WTC11 (cell line): ENCODE data around the gene RNF4. TPM values are rescaled to one million over a fixed set of nuclear protein-coding genes. Genes with fewer than 3 reads are reported as not detected.

Experiments
- ATAC-seq: fragments of 200-7000 bp; cut with Tn5 transposase; 2 replicates; pipeline ENCODE4 v1.10.0; 2021; ENCODE audit warnings: mild to moderate bottlenecking, moderate library complexity
- CTCF ChIA-PET: fragments of 300-600 bp; sonication (Branson Sonifier 250); formaldehyde crosslinking; loops from one replicate; lab custom pipeline; 2021; ENCODE audit warnings: antibody characterized with exemption; lab: Charles Lee
- POLR2A ChIA-PET: fragments of 350-600 bp; sonication (Branson Sonifier 250); formaldehyde crosslinking; loops from one replicate; lab custom pipeline; 2021; ENCODE audit warnings: antibody characterized with exemption; lab: Charles Lee
- DNase-seq: peaks from one replicate; pipeline ENCODE4 v3.0.0; 2021; ENCODE audit warnings: low spot score
- H3K27ac Mint-ChIP-seq: 2 replicates; pipeline ENCODE4 v1.8.0; 2021; ENCODE audit warnings: mixed read lengths
- H3K27me3 Mint-ChIP-seq: 2 replicates; pipeline ENCODE4 v1.8.0; 2021; ENCODE audit warnings: low read depth, mild to moderate bottlenecking, moderate library complexity, mixed read lengths
- H3K36me3 Mint-ChIP-seq: 2 replicates; pipeline ENCODE4 v1.8.0; 2021; ENCODE audit warnings: mixed read lengths
- H3K4me1 Mint-ChIP-seq: 2 replicates; pipeline ENCODE4 v1.8.0; 2022; ENCODE audit warnings: mixed read lengths
- H3K4me3 Mint-ChIP-seq: 2 replicates; pipeline ENCODE4 v1.8.0; 2021; ENCODE audit warnings: mild to moderate bottlenecking, moderate library complexity, mixed read lengths
- H3K9me3 Mint-ChIP-seq: 2 replicates; pipeline ENCODE4 v1.8.0; 2021; ENCODE audit warnings: mixed read lengths
- ATF2 ChIP-seq: sonication (generic); formaldehyde crosslinking; IDR thresholded peaks from 2 replicates; pipeline ENCODE4 v1.8.1; 2022; ENCODE audit warnings: low read depth, missing genetic modification reagents, borderline replicate concordance
- CREB1 ChIP-seq: sonication (generic); formaldehyde crosslinking; IDR thresholded peaks from 2 replicates; pipeline ENCODE4 v1.8.0; 2023; ENCODE audit warnings: mild to moderate bottlenecking, missing genetic modification reagents
- E2F5 ChIP-seq: sonication (generic); formaldehyde crosslinking; IDR thresholded peaks from 2 replicates; pipeline ENCODE4 v1.8.1; 2022; ENCODE audit warnings: mild to moderate bottlenecking, moderate library complexity, missing genetic modification reagents
- ELF4 ChIP-seq: sonication (generic); formaldehyde crosslinking; IDR thresholded peaks from 2 replicates; pipeline ENCODE4 v1.8.1; 2022; ENCODE audit warnings: low read depth, mild to moderate bottlenecking, moderate library complexity, missing genetic modification reagents
- EMX1 ChIP-seq: fragments of 250-450 bp; sonication (Bioruptor Pico); IDR thresholded peaks from 2 replicates; pipeline ENCODE4 v1.8.0; 2021; ENCODE audit warnings: mild to moderate bottlenecking
- FOXJ3 ChIP-seq: sonication (generic); formaldehyde crosslinking; IDR thresholded peaks from 2 replicates; pipeline ENCODE4 v1.9.0; 2021; ENCODE audit warnings: missing genetic modification reagents, mild to moderate bottlenecking, borderline replicate concordance
- FOXK1 ChIP-seq: sonication (generic); formaldehyde crosslinking; IDR thresholded peaks from 2 replicates; pipeline ENCODE4 v1.8.0; 2022; ENCODE audit warnings: mild to moderate bottlenecking, moderate library complexity, missing genetic modification reagents
- HMGXB4 ChIP-seq: sonication (generic); formaldehyde crosslinking; IDR thresholded peaks from 2 replicates; pipeline ENCODE4 v1.8.1; 2023; ENCODE audit warnings: mild to moderate bottlenecking, moderate library complexity, missing genetic modification reagents
- MXD4 ChIP-seq: fragments of 250-450 bp; sonication (Bioruptor Pico); IDR thresholded peaks from 2 replicates; pipeline ENCODE4 v1.8.0; 2021; ENCODE audit warnings: mild to moderate bottlenecking, moderate library complexity, borderline replicate concordance
- NR2C2 ChIP-seq: sonication (generic); formaldehyde crosslinking; IDR thresholded peaks from 2 replicates; pipeline ENCODE4 v1.8.0; 2022; ENCODE audit warnings: mild to moderate bottlenecking, missing genetic modification reagents
- NR3C1 ChIP-seq: sonication (generic); formaldehyde crosslinking; conservative IDR thresholded peaks from 2 replicates; pipeline ENCODE4 v1.8.1; 2023; ENCODE audit warnings: low read depth, mild to moderate bottlenecking, missing genetic modification reagents
- USF1 ChIP-seq: sonication (generic); formaldehyde crosslinking; IDR thresholded peaks from 2 replicates; pipeline ENCODE4 v1.8.0; 2022; ENCODE audit warnings: mild to moderate bottlenecking, missing genetic modification reagents
- ZBTB21 ChIP-seq: sonication (generic); formaldehyde crosslinking; IDR thresholded peaks from 2 replicates; pipeline ENCODE4 v1.8.1; 2023; ENCODE audit warnings: mild to moderate bottlenecking, missing genetic modification reagents, borderline replicate concordance
- ZNF121 ChIP-seq: sonication (generic); formaldehyde crosslinking; IDR thresholded peaks from 2 replicates; pipeline ENCODE4 v1.8.0; 2023; ENCODE audit warnings: missing genetic modification reagents
- ZNF263 ChIP-seq: sonication (generic); formaldehyde crosslinking; IDR thresholded peaks from 2 replicates; pipeline ENCODE4 v1.8.1; 2022; ENCODE audit warnings: low read depth, mild to moderate bottlenecking, moderate library complexity, missing genetic modification reagents
- ZNF416 ChIP-seq: fragments of 250-450 bp; sonication (Bioruptor Pico); IDR thresholded peaks from 2 replicates; pipeline ENCODE4 v1.9.0; 2021; ENCODE audit warnings: mild to moderate bottlenecking, inconsistent platforms
- ZNF423 ChIP-seq: fragments of 250-450 bp; sonication (Bioruptor Pico); IDR thresholded peaks from 2 replicates; pipeline ENCODE4 v2.1.2; 2022; ENCODE audit warnings: mild to moderate bottlenecking, moderate library complexity
- ZNF425 ChIP-seq: fragments of 250-450 bp; sonication (Bioruptor Pico); conservative IDR thresholded peaks from 2 replicates; pipeline ENCODE4 v1.9.0; 2021; ENCODE audit warnings: mild to moderate bottlenecking
- total RNA-seq: library from RNA; stranded (reverse); gene quantifications from 3 replicates; pipeline ENCODE4 v1.2.3, GENCODE V29; 2021
- TF ChIP-seq, protein P1 (sequence below): sonication (generic); formaldehyde crosslinking; IDR thresholded peaks from 2 replicates; pipeline ENCODE4 v1.8.1; 2023; ENCODE audit warnings: mild to moderate bottlenecking, missing genetic modification reagents, borderline replicate concordance
- TF ChIP-seq, protein P2 (sequence below): sonication (generic); formaldehyde crosslinking; IDR thresholded peaks from 2 replicates; pipeline ENCODE4 v1.8.1; 2022; ENCODE audit warnings: mild to moderate bottlenecking, missing genetic modification reagents, moderate library complexity, borderline replicate concordance

RNF4 gene
- total RNA-seq, 1 experiment from 2014 or later: 87.3 TPM

DNA sequence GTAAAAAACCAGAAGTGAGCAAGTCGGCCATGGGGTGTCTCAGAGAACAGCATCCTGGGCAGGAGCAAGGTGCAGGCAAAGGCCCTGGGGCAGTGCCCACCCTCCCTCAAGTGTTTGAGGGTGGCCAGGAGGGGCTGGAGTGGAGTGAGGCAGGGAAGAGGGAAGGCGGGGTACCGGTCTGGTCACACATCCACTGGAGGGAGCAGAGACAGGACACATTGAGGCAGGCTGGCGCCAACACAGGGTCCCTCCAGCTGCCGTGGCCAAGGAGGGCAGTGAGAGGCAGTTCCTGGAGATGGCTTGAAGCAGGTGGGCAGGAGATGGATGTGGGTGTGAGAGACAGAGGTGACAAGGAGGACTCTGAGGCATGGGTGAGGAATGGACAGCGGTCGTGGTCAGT lies 20.3 kb upstream of the RNF4 start:
- H3K4me3 Mint-ChIP-seq: no peak overlapping the region
- no peak overlapping the region for H3K27ac Mint-ChIP-seq
- DNase-seq (no peak), ATAC-seq (no peak)
- H3K9me3 Mint-ChIP-seq: no peaks in the 10 kb centered on the region
- no peaks in the 10 kb centered on the region for H3K36me3 Mint-ChIP-seq
- POLR2A ChIA-PET: no interaction called here
- CTCF ChIA-PET: no interaction called here
- no peaks in the 10 kb centered on the region; the same call in 1 of the 2 replicates for H3K27me3 Mint-ChIP-seq
- H3K4me1 Mint-ChIP-seq: 0 out of 2 replicates have a peak, but pooled peaks cover 2% of the 10 kb centered on the region
- TF ChIP-seq ZNF263 (CRISPR knock-in tag) (no peak), CREB1 (CRISPR knock-in tag) (no peak), ZNF425 (CRISPR knock-in tag) (no peak), NR2C2 (CRISPR knock-in tag) (no peak), ZBTB21 (no peak), MXD4 (CRISPR knock-in tag) (no peak), ATF2 (CRISPR knock-in tag) (no peak), EMX1 (no peak), ZNF121 (CRISPR knock-in tag) (no peak), FOXK1 (CRISPR knock-in tag) (no peak), USF1 (CRISPR knock-in tag) (no peak), NR3C1 (CRISPR knock-in tag) (no peak), ELF4 (CRISPR knock-in tag) (no peak), HMGXB4 (CRISPR knock-in tag) (no peak), E2F5 (no peak), FOXJ3 (CRISPR knock-in tag) (no peak), ZNF416 (no peak), ZNF423 (CRISPR knock-in tag) (no peak)
- TF ChIP-seq, protein P1, sequence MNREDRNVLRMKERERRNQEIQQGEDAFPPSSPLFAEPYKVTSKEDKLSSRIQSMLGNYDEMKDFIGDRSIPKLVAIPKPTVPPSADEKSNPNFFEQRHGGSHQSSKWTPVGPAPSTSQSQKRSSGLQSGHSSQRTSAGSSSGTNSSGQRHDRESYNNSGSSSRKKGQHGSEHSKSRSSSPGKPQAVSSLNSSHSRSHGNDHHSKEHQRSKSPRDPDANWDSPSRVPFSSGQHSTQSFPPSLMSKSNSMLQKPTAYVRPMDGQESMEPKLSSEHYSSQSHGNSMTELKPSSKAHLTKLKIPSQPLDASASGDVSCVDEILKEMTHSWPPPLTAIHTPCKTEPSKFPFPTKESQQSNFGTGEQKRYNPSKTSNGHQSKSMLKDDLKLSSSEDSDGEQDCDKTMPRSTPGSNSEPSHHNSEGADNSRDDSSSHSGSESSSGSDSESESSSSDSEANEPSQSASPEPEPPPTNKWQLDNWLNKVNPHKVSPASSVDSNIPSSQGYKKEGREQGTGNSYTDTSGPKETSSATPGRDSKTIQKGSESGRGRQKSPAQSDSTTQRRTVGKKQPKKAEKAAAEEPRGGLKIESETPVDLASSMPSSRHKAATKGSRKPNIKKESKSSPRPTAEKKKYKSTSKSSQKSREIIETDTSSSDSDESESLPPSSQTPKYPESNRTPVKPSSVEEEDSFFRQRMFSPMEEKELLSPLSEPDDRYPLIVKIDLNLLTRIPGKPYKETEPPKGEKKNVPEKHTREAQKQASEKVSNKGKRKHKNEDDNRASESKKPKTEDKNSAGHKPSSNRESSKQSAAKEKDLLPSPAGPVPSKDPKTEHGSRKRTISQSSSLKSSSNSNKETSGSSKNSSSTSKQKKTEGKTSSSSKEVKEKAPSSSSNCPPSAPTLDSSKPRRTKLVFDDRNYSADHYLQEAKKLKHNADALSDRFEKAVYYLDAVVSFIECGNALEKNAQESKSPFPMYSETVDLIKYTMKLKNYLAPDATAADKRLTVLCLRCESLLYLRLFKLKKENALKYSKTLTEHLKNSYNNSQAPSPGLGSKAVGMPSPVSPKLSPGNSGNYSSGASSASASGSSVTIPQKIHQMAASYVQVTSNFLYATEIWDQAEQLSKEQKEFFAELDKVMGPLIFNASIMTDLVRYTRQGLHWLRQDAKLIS (CRISPR knock-in tag): no peak
- TF ChIP-seq, protein P2, sequence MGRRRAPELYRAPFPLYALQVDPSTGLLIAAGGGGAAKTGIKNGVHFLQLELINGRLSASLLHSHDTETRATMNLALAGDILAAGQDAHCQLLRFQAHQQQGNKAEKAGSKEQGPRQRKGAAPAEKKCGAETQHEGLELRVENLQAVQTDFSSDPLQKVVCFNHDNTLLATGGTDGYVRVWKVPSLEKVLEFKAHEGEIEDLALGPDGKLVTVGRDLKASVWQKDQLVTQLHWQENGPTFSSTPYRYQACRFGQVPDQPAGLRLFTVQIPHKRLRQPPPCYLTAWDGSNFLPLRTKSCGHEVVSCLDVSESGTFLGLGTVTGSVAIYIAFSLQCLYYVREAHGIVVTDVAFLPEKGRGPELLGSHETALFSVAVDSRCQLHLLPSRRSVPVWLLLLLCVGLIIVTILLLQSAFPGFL (CRISPR knock-in tag): no peak
